GM10847 (cell line): ENCODE data around the gene OR56B1.

ENCODE experiments used
- POLR2A ChIP-seq: IDR thresholded peaks from 2 replicates; pipeline ENCODE4 v1.6.1; 2011; ENCODE audit not compliant: insufficient read length; ENCODE audit errors: extremely low read depth

The OR56B1 gene

GRCh38 chr11:5736396-5736795 is at the start of gene OR56B1:
TSS of gene OR56B1 (plus strand) at chr11:5736448. CDS start at chr11:5736517, 69 bp downstream.
- TF ChIP-seq POLR2A, result no peak

GRCh38 chr11:5688482-5688881 is 47.8 kb upstream of the OR56B1 start:
- TF ChIP-seq POLR2A, result no peak

GRCh38 chr11:5689551-5689983 is 46.7 kb upstream of the OR56B1 start, which contains the start of gene TRIM22:
TSS of gene TRIM22 (plus strand) at chr11:5689790. CDS start at chr11:5696233, 6,443 bp downstream.
- TF ChIP-seq POLR2A, result no peak

- no peak for TF ChIP-seq POLR2A
Measured at GRCh38 chr11:5690216-5690615, 46.0 kb upstream of the OR56B1 start.

- TF ChIP-seq POLR2A, result no peak
Measured at GRCh38 chr11:5690736-5691135, 45.5 kb upstream of the OR56B1 start.

- TF ChIP-seq POLR2A, result no peak
Measured at GRCh38 chr11:5691964-5692361, 44.3 kb upstream of the OR56B1 start.

- TF ChIP-seq POLR2A, result no peak
Measured at GRCh38 chr11:5694642-5695041, 41.6 kb upstream of the OR56B1 start.

GRCh38 chr11:5695580-5695979 is 40.7 kb upstream of the OR56B1 start:
- no peak for TF ChIP-seq POLR2A

- no peak for TF ChIP-seq POLR2A
Measured at GRCh38 chr11:5696210-5696609, 40.0 kb upstream of the OR56B1 start.

GRCh38 chr11:5698281-5698680 is 38.0 kb upstream of the OR56B1 start:
- no peak for TF ChIP-seq POLR2A

GRCh38 chr11:5700421-5701054 is 35.7 kb upstream of the OR56B1 start:
- TF ChIP-seq POLR2A, result no peak

GRCh38 chr11:5701055-5701577 is 35.1 kb upstream of the OR56B1 start:
- TF ChIP-seq POLR2A, result no peak

- TF ChIP-seq POLR2A, result no peak
Measured at GRCh38 chr11:5703741-5704536, 32.3 kb upstream of the OR56B1 start.

- no peak for TF ChIP-seq POLR2A
Measured at GRCh38 chr11:5705688-5706087, 30.6 kb upstream of the OR56B1 start.

- no peak for TF ChIP-seq POLR2A
Measured at GRCh38 chr11:5712507-5712906, 23.7 kb upstream of the OR56B1 start.

GRCh38 chr11:5713695-5714094 is 22.6 kb upstream of the OR56B1 start:
- no peak for TF ChIP-seq POLR2A
